ENCODE data around the gene MYO5A. TPM values are rescaled to one million over a fixed set of nuclear protein-coding genes. Genes with fewer than 3 reads are reported as not detected.
A peak's percentile ranks its signal among the peaks of the same experiment; 100 is the strongest.

Gene MYO5A
- total and polyA plus RNA-seq, 10 of the 15 experiments (the other 5 are each of a cell fraction or from before 2014, with no cell fraction given): 4.2 to 42.9 (median 31.1) TPM

DNA sequence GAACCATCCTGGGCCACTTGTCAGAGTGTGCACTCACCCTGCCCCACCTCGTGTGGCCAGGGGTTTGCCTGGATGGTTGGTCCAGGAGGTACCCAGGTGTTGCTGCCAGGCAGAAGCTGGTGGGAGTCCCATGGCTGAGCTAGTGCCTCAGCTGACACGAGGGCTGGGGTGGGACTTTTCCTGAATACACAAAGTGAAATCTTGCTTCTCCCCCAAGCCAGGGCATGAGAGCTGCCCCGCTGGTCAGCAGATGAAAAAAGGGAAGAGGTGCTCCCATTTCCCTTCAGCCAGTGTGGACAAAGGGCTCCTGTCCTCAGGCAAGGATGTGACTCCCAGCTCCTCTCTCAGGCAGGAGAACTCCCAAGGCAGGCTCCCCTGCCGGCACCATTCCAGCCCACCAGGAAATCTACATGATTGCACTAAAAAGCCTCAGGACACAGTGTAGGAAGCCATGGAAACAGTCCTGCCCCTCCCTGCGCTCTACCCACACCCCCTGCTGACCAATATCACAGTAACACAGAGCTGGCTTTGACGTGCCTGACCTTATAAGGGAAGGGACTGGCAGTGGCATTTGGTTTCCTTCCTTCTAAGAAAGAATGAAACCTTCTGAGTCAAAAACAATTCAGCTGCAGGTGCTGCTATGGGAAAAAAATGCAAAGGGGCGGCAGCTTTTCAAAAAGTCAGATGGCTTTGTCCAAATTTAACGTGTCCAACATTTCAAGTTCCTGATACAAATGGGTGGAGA lies 267.0 kb downstream of the MYO5A start (continued):
- TF ChIP-seq, protein P1, sequence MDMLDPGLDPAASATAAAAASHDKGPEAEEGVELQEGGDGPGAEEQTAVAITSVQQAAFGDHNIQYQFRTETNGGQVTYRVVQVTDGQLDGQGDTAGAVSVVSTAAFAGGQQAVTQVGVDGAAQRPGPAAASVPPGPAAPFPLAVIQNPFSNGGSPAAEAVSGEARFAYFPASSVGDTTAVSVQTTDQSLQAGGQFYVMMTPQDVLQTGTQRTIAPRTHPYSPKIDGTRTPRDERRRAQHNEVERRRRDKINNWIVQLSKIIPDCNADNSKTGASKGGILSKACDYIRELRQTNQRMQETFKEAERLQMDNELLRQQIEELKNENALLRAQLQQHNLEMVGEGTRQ (IDR thresholded peaks at IDR 0.05; ENCODE audit: borderline replicate concordance, low read depth, low read length): no peak
- TF ChIP-seq GABPA (IDR thresholded peaks at IDR 0.05; ENCODE audit: low read depth) (no peak), MTA2 (IDR thresholded peaks at IDR 0.05; ENCODE audit: low read depth) (0 out of 2 replicates have a peak, but pooled peaks have one; percentile 6), ATF2 (IDR thresholded peaks at IDR 0.05; ENCODE audit: low read length) (no peak), ATF7 (IDR thresholded peaks at IDR 0.05; ENCODE audit: low read depth) (0 out of 2 replicates have a peak, but pooled peaks have one; percentile 42), PAX8 (IDR thresholded peaks at IDR 0.05) (no peak), YBX1 (IDR thresholded peaks at IDR 0.05) (no peak), BHLHE40 (IDR thresholded peaks at IDR 0.05; ENCODE audit: borderline replicate concordance in 1 of 2, low read depth in 2 of 2, low read length in 1 of 2) (peak in 1 of 2 experiments; percentile 62; a peak in 1 of 4 replicates), ESRRA (IDR thresholded peaks at IDR 0.05; ENCODE audit: low read length) (no peak), FOS (IDR thresholded peaks at IDR 0.05; ENCODE audit: borderline replicate concordance, extremely low read depth, insufficient read length) (no peak), TCF12 (IDR thresholded peaks at IDR 0.05; ENCODE audit: low read depth, low read length) (peak; percentile 81), SPI1 (IDR thresholded peaks at IDR 0.05; ENCODE audit: borderline replicate concordance, insufficient read depth, low read depth, low read length) (peak; percentile 51; the same call in 1 of the 2 replicates), KAT2A (conservative IDR thresholded peaks at IDR 0.05; ENCODE audit: control insufficient read depth, low read depth, low read length) (no peak), POLR2A (IDR thresholded peaks at IDR 0.05; ENCODE audit: low read depth, low read length) (no peak; the same call in 1 of the 2 replicates), POLR2AphosphoS5 (IDR thresholded peaks at IDR 0.05; ENCODE audit: low read length) (peak; percentile 53; the same call in 1 of the 2 replicates), SRF (IDR thresholded peaks at IDR 0.05; ENCODE audit: low read depth in 2 of 2, low read length in 2 of 2) (peak; percentile 96 to 99), EP300 (IDR thresholded peaks at IDR 0.05; ENCODE audit: borderline replicate concordance in 1 of 2, control insufficient read depth in 1 of 2, low read depth in 2 of 2, low read length in 2 of 2) (0 out of 4 replicates have a peak, but pooled peaks have one; percentile 31 to 59), IKZF2 (IDR thresholded peaks at IDR 0.05) (peak; percentile 61 to 65), NBN (IDR thresholded peaks at IDR 0.05) (no peak), CTCF (IDR thresholded peaks at IDR 0.05 in 2 of 3, conservative IDR thresholded peaks at IDR 0.05 in 1 of 3; ENCODE audit: control insufficient read depth in 2 of 3, extremely low read depth in 1 of 3, insufficient read depth in 1 of 3, low read depth in 3 of 3, low read length in 3 of 3) (peak in 2 of 3 experiments; percentile 24 to 25; a peak in 1 of 6 replicates), EED (IDR thresholded peaks at IDR 0.05; ENCODE audit: low read depth) (peak; percentile 67; the same call in 1 of the 2 replicates), SMAD1 (IDR thresholded peaks at IDR 0.05; ENCODE audit: low read depth, partially characterized antibody) (no peak), ETV6 (conservative IDR thresholded peaks at IDR 0.05 in 1 of 2, IDR thresholded peaks at IDR 0.05 in 1 of 2; ENCODE audit: borderline replicate concordance in 1 of 2, low read depth in 1 of 2) (peak in 1 of 2 experiments; percentile 55; a peak in 1 of 4 replicates)
- TF ChIP-seq, protein P2, sequence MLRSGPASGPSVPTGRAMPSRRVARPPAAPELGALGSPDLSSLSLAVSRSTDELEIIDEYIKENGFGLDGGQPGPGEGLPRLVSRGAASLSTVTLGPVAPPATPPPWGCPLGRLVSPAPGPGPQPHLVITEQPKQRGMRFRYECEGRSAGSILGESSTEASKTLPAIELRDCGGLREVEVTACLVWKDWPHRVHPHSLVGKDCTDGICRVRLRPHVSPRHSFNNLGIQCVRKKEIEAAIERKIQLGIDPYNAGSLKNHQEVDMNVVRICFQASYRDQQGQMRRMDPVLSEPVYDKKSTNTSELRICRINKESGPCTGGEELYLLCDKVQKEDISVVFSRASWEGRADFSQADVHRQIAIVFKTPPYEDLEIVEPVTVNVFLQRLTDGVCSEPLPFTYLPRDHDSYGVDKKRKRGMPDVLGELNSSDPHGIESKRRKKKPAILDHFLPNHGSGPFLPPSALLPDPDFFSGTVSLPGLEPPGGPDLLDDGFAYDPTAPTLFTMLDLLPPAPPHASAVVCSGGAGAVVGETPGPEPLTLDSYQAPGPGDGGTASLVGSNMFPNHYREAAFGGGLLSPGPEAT (IDR thresholded peaks at IDR 0.05; ENCODE audit: low read depth): peak; percentile 47; the same call in 1 of the 2 replicates
